AG09309 (cell line): ENCODE data around the gene IGF2R.

ENCODE experiments used
- DNase-seq: peaks from one replicate; pipeline ENCODE4 v3.0.0-alpha.2; 2010; ENCODE audit warnings: low read depth
- H3K4me3 ChIP-seq: 2 replicates; pipeline ENCODE4 v1.5.1; 2011; ENCODE audit warnings: mild to moderate bottlenecking, low read depth, low read length, moderate library complexity; ENCODE audit not compliant: control insufficient read depth
- TF ChIP-seq, protein P1 (sequence below): IDR thresholded peaks from 2 replicates; pipeline ENCODE4 v1.5.1; 2011; ENCODE audit warnings: mild to moderate bottlenecking, low read depth, low read length, inconsistent platforms; ENCODE audit not compliant: insufficient read depth, control insufficient read depth; ENCODE audit errors: missing control alignments

IGF2R gene

DNA sequence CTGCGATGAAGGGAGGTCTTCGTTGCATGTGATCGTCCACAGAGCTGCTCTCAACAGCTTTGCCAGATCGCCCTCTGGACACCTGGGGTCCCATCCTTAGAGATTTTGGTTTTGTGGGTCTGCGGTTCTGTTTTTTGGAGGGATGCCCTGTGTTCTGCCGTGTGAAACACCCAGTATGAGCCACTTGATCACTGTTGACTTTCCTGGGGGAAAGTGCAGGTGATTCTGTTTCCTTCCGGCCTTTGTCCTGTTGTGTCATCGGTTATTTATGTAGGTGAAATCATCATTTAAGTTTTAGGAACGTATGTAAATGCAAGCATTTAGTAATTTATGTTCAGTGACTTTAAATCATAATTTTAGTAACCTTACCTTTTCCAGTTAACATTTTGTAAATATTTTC, 96.3 kb downstream of the IGF2R start:
- TF ChIP-seq, protein P1, sequence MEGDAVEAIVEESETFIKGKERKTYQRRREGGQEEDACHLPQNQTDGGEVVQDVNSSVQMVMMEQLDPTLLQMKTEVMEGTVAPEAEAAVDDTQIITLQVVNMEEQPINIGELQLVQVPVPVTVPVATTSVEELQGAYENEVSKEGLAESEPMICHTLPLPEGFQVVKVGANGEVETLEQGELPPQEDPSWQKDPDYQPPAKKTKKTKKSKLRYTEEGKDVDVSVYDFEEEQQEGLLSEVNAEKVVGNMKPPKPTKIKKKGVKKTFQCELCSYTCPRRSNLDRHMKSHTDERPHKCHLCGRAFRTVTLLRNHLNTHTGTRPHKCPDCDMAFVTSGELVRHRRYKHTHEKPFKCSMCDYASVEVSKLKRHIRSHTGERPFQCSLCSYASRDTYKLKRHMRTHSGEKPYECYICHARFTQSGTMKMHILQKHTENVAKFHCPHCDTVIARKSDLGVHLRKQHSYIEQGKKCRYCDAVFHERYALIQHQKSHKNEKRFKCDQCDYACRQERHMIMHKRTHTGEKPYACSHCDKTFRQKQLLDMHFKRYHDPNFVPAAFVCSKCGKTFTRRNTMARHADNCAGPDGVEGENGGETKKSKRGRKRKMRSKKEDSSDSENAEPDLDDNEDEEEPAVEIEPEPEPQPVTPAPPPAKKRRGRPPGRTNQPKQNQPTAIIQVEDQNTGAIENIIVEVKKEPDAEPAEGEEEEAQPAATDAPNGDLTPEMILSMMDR, result no peak
- DNase-seq, result no peak
- H3K4me3 ChIP-seq, result no peak overlapping the region

DNA sequence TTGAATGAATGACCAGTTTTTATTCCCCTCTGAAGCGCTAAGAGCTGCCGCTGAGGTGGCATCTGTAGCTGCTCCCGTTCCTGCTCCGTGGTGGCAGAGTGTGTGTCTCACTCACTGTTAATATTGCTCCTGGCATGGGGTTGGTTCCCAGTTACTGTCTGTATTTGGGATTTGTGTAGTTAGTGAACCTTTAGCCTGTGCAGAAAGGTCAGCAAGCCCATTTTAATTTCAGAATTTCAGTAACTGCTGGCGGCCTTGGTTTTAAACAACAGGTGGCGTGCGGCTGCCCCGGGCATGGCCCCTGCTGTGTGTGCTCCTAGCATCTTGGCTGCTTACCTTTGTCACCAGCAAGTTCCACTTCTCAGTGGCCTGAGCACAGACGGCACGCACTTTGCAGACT, 98.7 kb downstream of the IGF2R start:
- TF ChIP-seq, protein P1, result no peak
- H3K4me3 ChIP-seq, result no peak overlapping the region
- DNase-seq, result no peak

DNA sequence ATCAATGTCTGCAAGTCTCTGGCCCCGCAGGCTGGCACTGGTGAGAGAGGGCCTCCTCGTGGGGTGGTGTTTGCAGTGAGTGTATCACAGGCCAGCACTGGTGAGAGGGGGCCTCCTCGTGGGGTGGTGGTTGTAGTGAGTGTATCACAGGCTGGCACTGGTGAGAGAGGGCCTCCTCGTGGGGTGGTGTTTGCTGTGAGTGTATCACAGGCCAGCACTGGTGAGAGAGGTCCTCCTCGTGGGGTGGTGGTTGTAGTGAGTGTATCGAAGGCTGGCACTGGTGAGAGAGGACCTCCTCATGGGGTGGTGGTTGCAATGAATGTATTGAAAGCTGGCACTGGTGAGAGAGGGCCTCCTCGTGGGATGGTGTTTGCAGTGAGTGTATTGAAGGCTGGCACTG, 99.5 kb downstream of the IGF2R start:
- H3K4me3 ChIP-seq, result no peak overlapping the region
- TF ChIP-seq, protein P1, result no peak
- DNase-seq, result no peak

DNA sequence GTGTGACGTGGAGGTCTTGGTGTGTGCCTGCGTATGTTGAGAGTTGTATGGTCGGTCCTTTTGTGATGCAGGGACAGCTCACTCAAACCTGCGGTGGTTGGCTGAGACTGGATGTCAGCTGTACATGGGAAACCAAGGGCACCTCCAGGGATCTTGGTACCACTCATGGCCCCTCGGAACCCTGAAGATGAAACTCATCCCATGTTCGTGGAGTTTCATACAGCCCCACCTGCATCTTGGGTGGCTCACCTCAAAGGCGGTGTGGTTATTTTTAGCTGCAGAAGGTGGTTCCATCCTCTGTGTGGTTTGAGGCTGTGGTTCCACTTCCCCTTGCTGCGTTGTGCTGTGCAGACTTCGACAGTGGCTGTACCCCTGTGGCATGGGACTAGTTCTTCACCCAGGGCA, 100.2 kb downstream of the IGF2R start:
- no peak overlapping the region for H3K4me3 ChIP-seq
- TF ChIP-seq, protein P1, result no peak
- no peak for DNase-seq

DNA sequence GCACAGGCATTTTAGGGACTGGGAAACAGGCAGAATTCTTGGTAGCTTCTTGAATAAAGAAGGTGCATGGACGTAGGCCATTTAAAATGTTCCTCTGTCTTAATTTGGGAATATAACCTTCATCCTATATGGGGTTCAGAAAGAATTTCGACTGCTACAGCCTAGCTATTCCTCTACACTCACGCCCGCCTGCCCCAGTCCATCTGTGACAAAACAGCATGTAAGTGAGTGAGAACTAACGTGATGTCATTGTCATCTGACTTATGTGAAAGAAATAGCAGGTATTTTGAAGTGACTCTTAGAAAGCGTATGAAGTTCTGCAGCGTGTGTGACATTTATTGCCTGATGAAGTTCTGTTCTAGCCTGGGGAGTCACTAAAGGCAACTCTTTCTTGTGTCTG, 100.6 kb downstream of the IGF2R start:
- no peak for DNase-seq
- no peak overlapping the region for H3K4me3 ChIP-seq
- TF ChIP-seq, protein P1, result no peak

DNA sequence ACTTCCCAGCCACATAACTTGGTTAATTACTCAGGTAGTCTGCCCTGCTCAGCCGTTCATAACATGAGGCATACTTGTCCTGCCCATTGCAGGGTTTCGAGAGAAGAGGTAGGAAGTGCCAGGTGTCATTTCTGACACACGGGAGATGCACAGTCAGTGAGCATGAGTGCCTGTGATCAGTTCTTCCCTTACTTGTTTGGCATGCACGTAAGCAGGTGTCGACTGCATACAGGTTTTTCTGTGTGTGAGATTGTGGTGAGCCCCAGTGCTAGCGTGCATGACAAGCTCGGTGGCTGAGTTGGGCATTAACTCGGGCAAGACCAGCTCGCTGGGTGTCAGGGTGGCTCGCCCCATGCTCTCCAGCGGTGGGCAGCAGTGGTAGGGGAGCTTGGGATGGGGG, 101.5 kb downstream of the IGF2R start:
- DNase-seq, result no peak
- H3K4me3 ChIP-seq, result no peak overlapping the region
- TF ChIP-seq, protein P1, result no peak

DNA sequence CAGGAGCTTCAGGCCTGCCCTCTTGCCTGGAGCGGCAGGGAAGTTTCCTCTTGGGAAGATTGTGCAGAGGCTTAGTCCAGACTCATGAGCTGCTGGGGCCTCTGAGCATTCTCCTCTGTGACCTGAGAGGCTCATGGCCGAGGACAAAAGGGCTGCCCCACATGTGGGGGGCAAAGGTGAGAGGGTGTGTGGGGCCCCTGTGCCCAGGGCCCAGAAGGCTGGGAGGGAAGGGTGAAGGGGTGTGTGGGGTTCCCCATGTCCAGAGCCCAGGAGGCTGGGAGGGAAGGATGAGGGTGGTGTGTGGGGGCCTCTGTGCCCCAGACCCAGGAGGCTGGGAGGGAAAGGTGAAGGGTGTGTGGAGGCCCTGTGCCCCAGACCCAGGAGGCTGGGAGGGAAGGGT, 101.9 kb downstream of the IGF2R start:
- TF ChIP-seq, protein P1, result no peak

More for the DNA sequence above, 101.9 kb downstream of the IGF2R start:
- no peak for DNase-seq
- no peak overlapping the region for H3K4me3 ChIP-seq
